Panc1 (cell line): ENCODE data around the gene BHLHE40. TPM values are rescaled to one million over a fixed set of nuclear protein-coding genes. Genes with fewer than 3 reads are reported as not detected.

ENCODE experiments used
- ATAC-seq: fragments of 200-7000 bp; cut with Tn5 transposase; 2 replicates; pipeline ENCODE4 v1.9.1; 2020; ENCODE audit warnings: mild to moderate bottlenecking, moderate library complexity
- BruUV-seq: library from RNA; stranded (reverse); fragments of 400-500 nt; replicated peaks from 2 replicates; lab custom pipeline; 2021; lab: Mats Ljungman, UMichigan
- CTCF ChIA-PET: fragments of 300-600 bp; sonication (Branson Sonifier 250); formaldehyde crosslinking; loops from one replicate; lab custom pipeline; 2022; ENCODE audit warnings: antibody characterized with exemption; lab: Charles Lee
- POLR2A ChIA-PET: fragments of 300-600 bp; sonication (Branson Sonifier 250); formaldehyde crosslinking; loops from one replicate; lab custom pipeline; 2022; ENCODE audit warnings: antibody characterized with exemption; lab: Charles Lee
- DNase-seq: peaks from one replicate; pipeline ENCODE4 v3.0.0-alpha.2; 2010; ENCODE audit warnings: low read depth, low spot score
- H3K27ac ChIP-seq: 2 replicates; pipeline ENCODE4 v1.5.1; 2011; ENCODE audit warnings: mild to moderate bottlenecking, low read length, inconsistent platforms
- H3K27me3 ChIP-seq: fragments of 200-500 bp; sonication (Bioruptor generic); 2 replicates; pipeline ENCODE4 v1.6.0; 2014; ENCODE audit warnings: low read length, inconsistent platforms; ENCODE audit not compliant: control insufficient read depth, insufficient read depth
- H3K36me3 ChIP-seq: fragments of 200-500 bp; sonication (Bioruptor generic); 2 replicates; pipeline ENCODE4 v1.5.1; 2014; ENCODE audit warnings: inconsistent platforms, mild to moderate bottlenecking, low read length, moderate library complexity; ENCODE audit not compliant: control insufficient read depth, insufficient read depth
- H3K4me1 ChIP-seq: 2 replicates; pipeline ENCODE4 v1.5.1; 2011; ENCODE audit warnings: inconsistent platforms, mild to moderate bottlenecking, low read length, moderate library complexity; ENCODE audit not compliant: control insufficient read depth, insufficient read depth
- H3K4me3 ChIP-seq, 2 experiments: 2 replicates each; pipeline ENCODE4 v1.5.1; 2011 to 2012; ENCODE audit warnings: low read depth in 2 of 2, low read length in 2 of 2, mild to moderate bottlenecking in 2 of 2, inconsistent platforms in 1 of 2, moderate library complexity in 1 of 2
- H3K9me3 ChIP-seq: fragments of 200-500 bp; sonication (Bioruptor generic); 2 replicates; pipeline ENCODE4 v1.5.1; 2014; ENCODE audit warnings: low read depth, mild to moderate bottlenecking, inconsistent platforms, low read length, moderate library complexity; ENCODE audit not compliant: control insufficient read depth, insufficient read depth
- POLR2AphosphoS5 ChIP-seq: IDR thresholded peaks from 2 replicates; pipeline ENCODE4 v1.6.1; 2012; ENCODE audit warnings: mild to moderate bottlenecking, low read depth, low read length, moderate library complexity
- TCF7L2 ChIP-seq: IDR thresholded peaks from 2 replicates; pipeline ENCODE4 v1.6.1; 2011; ENCODE audit warnings: mild to moderate bottlenecking, low read depth, low read length, inconsistent platforms
- in situ Hi-C: cut with HindIII; loops from 2 replicates; pipeline ENCODE4 v1.10.0; 2016; ENCODE audit warnings: low sequenced_read_pairs, low pct_unique_long_range_greater_than_20kb
- intact Hi-C: fragments of 100-400 bp; cut with micrococcal nuclease; formaldehyde crosslinking; loops from one replicate; pipeline ENCODE4 v1.10.0; 2022; ENCODE audit not compliant: unreplicated experiment
- total RNA-seq: library from RNA; stranded (reverse); gene quantifications from one replicate; pipeline ENCODE4 v1.2.1, GENCODE V29; 2021; ENCODE audit not compliant: unreplicated experiment
- TF ChIP-seq, protein P1 (sequence below), 2 experiments: IDR thresholded peaks; 2 replicates each; pipeline ENCODE4 v1.6.1; 2011 to 2012; ENCODE audit warnings: low read depth in 2 of 2, control low read depth in 1 of 2, low read length in 1 of 2, mild to moderate bottlenecking in 1 of 2, moderate library complexity in 1 of 2; ENCODE audit not compliant: insufficient read depth in 1 of 2
- TF ChIP-seq, protein P2 (sequence below): fragments of 450-650 bp; IDR thresholded peaks from 2 replicates; pipeline ENCODE4 v1.5.1; 2017; ENCODE audit warnings: mild to moderate bottlenecking

The BHLHE40 gene
- total RNA-seq, 1 experiment from 2014 or later: 78.4 TPM

DNA sequence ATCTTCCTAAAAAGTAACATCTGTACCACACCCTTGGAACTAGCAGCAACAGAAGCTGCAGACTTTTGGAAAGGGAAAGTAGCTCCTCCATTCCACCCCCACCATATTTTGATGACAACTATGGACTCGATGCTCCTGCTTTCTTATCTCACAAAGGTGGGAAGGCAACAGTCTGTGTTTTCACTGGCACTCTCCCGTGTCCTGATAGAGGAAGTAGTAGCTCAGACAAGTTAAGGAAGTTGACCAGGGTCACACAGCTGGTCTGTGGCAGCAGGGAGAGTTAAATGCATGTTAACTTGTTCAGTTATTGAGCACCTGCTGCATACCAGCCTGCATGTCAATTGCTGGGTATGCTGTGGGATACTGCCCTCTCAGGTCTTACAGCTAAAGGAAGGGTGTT, 33.1 kb downstream of the BHLHE40 start:
- in situ Hi-C loops (no loop called here), intact Hi-C loops (no loop called here)
- H3K27me3 ChIP-seq: no peaks in the 10 kb centered on the region
- no peak for DNase-seq
- POLR2A ChIA-PET: interaction anchor here (0.6 kb wide), 1 partner anchor 10 kb away, joined by 3 read pairs; no protein-coding TSS in a partner anchor
- no peak overlapping the region for H3K27ac ChIP-seq
- ATAC-seq: no peak
- no peak overlapping the region for H3K4me3 ChIP-seq
- no peaks in the 10 kb centered on the region for H3K9me3 ChIP-seq
- TF ChIP-seq, protein P1, sequence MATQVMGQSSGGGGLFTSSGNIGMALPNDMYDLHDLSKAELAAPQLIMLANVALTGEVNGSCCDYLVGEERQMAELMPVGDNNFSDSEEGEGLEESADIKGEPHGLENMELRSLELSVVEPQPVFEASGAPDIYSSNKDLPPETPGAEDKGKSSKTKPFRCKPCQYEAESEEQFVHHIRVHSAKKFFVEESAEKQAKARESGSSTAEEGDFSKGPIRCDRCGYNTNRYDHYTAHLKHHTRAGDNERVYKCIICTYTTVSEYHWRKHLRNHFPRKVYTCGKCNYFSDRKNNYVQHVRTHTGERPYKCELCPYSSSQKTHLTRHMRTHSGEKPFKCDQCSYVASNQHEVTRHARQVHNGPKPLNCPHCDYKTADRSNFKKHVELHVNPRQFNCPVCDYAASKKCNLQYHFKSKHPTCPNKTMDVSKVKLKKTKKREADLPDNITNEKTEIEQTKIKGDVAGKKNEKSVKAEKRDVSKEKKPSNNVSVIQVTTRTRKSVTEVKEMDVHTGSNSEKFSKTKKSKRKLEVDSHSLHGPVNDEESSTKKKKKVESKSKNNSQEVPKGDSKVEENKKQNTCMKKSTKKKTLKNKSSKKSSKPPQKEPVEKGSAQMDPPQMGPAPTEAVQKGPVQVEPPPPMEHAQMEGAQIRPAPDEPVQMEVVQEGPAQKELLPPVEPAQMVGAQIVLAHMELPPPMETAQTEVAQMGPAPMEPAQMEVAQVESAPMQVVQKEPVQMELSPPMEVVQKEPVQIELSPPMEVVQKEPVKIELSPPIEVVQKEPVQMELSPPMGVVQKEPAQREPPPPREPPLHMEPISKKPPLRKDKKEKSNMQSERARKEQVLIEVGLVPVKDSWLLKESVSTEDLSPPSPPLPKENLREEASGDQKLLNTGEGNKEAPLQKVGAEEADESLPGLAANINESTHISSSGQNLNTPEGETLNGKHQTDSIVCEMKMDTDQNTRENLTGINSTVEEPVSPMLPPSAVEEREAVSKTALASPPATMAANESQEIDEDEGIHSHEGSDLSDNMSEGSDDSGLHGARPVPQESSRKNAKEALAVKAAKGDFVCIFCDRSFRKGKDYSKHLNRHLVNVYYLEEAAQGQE (IDR thresholded peaks at IDR 0.05; ENCODE audit: insufficient read depth in 1 of 2, low read depth in 2 of 2, low read length in 1 of 2): no peak
- TF ChIP-seq POLR2AphosphoS5 (no peak), TCF7L2 (no peak)
- TF ChIP-seq, protein P2, sequence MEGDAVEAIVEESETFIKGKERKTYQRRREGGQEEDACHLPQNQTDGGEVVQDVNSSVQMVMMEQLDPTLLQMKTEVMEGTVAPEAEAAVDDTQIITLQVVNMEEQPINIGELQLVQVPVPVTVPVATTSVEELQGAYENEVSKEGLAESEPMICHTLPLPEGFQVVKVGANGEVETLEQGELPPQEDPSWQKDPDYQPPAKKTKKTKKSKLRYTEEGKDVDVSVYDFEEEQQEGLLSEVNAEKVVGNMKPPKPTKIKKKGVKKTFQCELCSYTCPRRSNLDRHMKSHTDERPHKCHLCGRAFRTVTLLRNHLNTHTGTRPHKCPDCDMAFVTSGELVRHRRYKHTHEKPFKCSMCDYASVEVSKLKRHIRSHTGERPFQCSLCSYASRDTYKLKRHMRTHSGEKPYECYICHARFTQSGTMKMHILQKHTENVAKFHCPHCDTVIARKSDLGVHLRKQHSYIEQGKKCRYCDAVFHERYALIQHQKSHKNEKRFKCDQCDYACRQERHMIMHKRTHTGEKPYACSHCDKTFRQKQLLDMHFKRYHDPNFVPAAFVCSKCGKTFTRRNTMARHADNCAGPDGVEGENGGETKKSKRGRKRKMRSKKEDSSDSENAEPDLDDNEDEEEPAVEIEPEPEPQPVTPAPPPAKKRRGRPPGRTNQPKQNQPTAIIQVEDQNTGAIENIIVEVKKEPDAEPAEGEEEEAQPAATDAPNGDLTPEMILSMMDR: no peak
- CTCF ChIA-PET: no interaction called here
- BruUV-seq: no TSS peak
- no peaks in the 10 kb centered on the region for H3K36me3 ChIP-seq
- H3K4me1 ChIP-seq: peaks cover 15% of the 10 kb centered on the region

DNA sequence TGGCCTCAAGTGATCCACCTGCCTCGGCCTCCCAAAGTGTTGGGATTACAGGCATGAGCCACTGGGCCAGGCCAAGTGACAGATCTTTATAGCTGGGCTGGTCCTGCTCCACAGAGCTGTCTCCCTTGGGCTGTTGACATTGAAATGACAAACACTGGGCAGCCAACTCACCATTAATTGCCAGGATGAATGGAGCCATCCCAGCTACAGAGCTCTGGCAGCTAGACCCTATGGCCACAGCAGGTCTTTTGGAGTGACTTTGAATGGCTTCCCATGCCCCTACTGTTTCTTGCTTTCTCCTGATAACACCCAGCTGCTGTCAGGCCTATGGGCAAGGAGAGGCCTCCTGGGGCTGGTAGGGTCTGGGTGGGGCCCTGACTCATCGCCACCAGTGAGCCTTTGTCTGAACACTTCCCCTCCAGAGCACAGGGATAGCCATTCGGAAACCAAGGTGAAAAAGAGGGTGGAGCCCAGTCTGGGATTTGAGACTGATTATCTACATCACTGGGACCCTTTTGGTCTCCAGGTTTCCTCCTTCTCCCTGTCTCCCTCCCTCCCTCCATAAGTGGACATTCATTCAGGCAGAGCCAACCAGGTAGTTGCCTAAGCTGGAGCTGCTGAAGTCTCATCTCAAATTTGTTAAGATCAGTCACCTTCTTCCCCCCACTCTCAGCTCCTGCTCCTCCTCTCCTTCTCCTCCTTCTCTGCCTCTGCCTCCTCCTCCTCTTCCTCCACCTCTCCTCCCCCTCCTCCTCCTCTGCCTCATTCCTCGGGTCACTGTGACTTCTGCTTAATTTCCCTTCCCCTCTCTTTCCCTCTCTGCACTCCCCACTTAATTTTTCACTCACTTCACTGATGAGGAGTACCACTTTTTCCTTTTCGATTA, 34.0 kb downstream of the BHLHE40 start:
- no peaks in the 10 kb centered on the region for H3K9me3 ChIP-seq
- DNase-seq (no peak), ATAC-seq (no peak)
- TF ChIP-seq, protein P1 (IDR thresholded peaks at IDR 0.05; ENCODE audit: insufficient read depth in 1 of 2, low read depth in 2 of 2, low read length in 1 of 2): no peak
- TF ChIP-seq, protein P2: no peak
- no peak overlapping the region for H3K4me3 ChIP-seq
- H3K4me1 ChIP-seq: peaks cover 24% of the 10 kb centered on the region
- intact Hi-C loops (no loop called here), in situ Hi-C loops (no loop called here)
- no TSS peak for BruUV-seq
- ChIA-PET CTCF (interaction anchor here (0.6 kb wide), 1 partner anchor 340 kb away, joined by 3 read pairs; no protein-coding TSS in a partner anchor), POLR2A (no interaction called here)
- no peaks in the 10 kb centered on the region for H3K36me3 ChIP-seq
- H3K27me3 ChIP-seq: no peaks in the 10 kb centered on the region
- no peak overlapping the region; the same call in 1 of the 2 replicates for H3K27ac ChIP-seq
